ENCODE data around the gene PIAS1.
"Not testable (repeated sequence)": the region's sequence is repeated elsewhere in the genome, so short reads cannot be mapped to it uniquely, and the experiment has no call there.

The PIAS1 gene

GRCh38 chr15:68038246-68038645 is 15.9 kb upstream of the PIAS1 start:
- no peak for DNase-seq

GRCh38 chr15:68040144-68040543 is 14.0 kb upstream of the PIAS1 start:
- DNase-seq = no peak

- no peak for DNase-seq
These were observed 11.8 kb upstream of the PIAS1 start for GRCh38 chr15:68042156-68042854.

GRCh38 chr15:68042855-68043222 is 11.3 kb upstream of the PIAS1 start:
- DNase-seq = no peak

GRCh38 chr15:68045289-68046265 is 8.5 kb upstream of the PIAS1 start:
- no peak for DNase-seq

- DNase-seq = no peak
These were observed 6.3 kb upstream of the PIAS1 start for GRCh38 chr15:68047826-68048225.

- peak; percentile 24 to 39 for DNase-seq
These were observed 3.0 kb upstream of the PIAS1 start for GRCh38 chr15:68051109-68051508.

- no peak for DNase-seq
These were observed 2.2 kb upstream of the PIAS1 start for GRCh38 chr15:68051907-68052306.

GRCh38 chr15:68052431-68052830 is 1.7 kb upstream of the PIAS1 start:
- no peak for DNase-seq

GRCh38 chr15:68053001-68053400 is 1.1 kb upstream of the PIAS1 start:
- no peak for DNase-seq

GRCh38 chr15:68054628-68055223 is 611 bp downstream of the PIAS1 start:
- DNase-seq = peak; percentile 56 to 75

GRCh38 chr15:68055224-68055705 is 1.1 kb downstream of the PIAS1 start:
- DNase-seq = peak; percentile 51 to 52

- DNase-seq = no peak
These were observed 2.2 kb downstream of the PIAS1 start for GRCh38 chr15:68056097-68056865.

GRCh38 chr15:68057034-68057433 is 2.9 kb downstream of the PIAS1 start:
- DNase-seq = no peak

GRCh38 chr15:68057758-68058157 is 3.6 kb downstream of the PIAS1 start:
- no peak for DNase-seq

- not testable (repeated sequence) for DNase-seq
These were observed 4.9 kb downstream of the PIAS1 start for GRCh38 chr15:68058970-68059369.

- no peak for DNase-seq
These were observed 5.5 kb downstream of the PIAS1 start for GRCh38 chr15:68059630-68060029.

- no peak for DNase-seq
These were observed 7.1 kb downstream of the PIAS1 start for GRCh38 chr15:68061171-68061570.

GRCh38 chr15:68061602-68062001 is 7.5 kb downstream of the PIAS1 start:
- no peak for DNase-seq

- no peak for DNase-seq
These were observed 8.1 kb downstream of the PIAS1 start for GRCh38 chr15:68062214-68062613.

- no peak for DNase-seq
These were observed 8.9 kb downstream of the PIAS1 start for GRCh38 chr15:68062946-68063465.

- no peak for DNase-seq
These were observed 9.5 kb downstream of the PIAS1 start for GRCh38 chr15:68063606-68064005.

Measured in Kasumi-1 (cell line).